NCI-H2171 (cell line): ENCODE measurements around the gene PMAIP1.
"Not testable (repeated sequence)": the region's sequence is repeated elsewhere in the genome, so short reads cannot be mapped to it uniquely, and the experiment has no call there.

Source experiments
- DNase-seq: peaks from one replicate; lab custom pipeline; 2025; lab: John Stamatoyannopoulos, UW

PMAIP1 gene

DNA sequence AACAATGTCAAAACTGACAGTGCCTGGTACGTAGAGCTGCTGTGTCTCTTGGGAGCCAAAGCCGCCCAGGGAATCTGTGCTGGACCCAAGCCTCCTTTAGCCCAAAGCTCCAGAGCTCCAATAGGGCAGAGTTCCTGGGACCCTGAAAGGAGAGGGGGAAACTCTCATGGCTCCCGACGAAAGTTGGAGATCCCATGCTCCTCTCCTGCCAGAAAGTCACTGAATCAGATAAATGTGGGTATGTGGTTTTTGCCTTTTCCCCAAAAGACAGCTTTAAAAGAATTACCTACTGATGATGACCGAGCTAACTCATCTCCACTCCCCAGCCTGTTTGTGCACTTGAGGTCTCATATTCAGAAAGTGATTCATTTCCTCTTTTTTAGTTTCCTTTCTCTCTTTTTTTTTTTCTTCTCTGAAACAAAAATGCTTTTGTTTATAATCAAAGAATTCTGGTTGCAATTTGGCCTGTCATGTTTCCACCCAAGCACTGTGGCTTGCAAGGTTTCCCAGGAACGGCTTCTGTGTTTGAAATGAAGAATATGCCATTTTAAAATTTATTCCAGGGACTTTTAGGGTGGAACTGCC, 14.1 kb upstream of the PMAIP1 start:
- no peak for DNase-seq

DNA sequence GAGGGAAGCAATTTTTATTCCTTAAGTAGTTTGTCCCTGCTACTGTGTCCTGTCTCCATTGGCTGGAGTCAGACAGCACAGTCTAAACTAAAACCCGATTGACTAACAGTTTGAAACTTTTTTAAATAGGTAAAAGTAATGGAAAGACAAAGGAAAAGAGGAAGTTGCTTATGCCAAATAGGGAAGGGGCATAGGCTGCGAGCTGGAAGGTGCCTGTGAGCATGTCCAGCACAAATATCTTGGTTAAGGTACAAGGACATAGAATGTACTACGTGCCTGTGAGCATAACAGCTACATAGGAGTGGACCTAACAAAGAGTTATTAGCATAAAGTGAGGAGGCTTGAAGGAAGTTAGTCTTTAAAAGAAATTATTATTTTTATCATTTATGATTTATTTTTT, 13.4 kb upstream of the PMAIP1 start:
- DNase-seq, result not testable (repeated sequence)

DNA sequence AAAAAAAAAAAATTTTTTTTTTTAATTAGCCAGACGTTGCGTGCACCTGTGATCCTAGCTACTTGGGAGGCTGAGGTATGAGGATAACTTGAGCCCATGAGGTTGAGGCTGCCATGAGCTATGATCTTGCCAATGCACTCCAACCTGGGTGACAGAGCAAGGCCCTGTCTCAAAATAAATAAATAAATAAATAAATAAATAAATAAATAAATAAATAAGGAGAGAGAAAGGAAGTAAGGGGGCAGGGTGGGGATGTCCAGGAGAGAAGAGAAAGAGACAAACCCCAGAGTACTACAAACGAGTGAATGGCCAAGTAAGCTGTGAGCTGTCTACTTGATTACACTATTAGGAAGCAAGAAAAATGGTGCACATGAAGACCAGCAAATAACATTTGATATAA, 7.7 kb upstream of the PMAIP1 start:
- DNase-seq, result no peak

GRCh38 chr18:59893971-59894370, 5.8 kb upstream of the PMAIP1 start:
- DNase-seq, result no peak

GRCh38 chr18:59897321-59897954, 2.4 kb upstream of the PMAIP1 start:
- no peak for DNase-seq

- no peak for DNase-seq
Observed at GRCh38 chr18:59898093-59898492, 1.7 kb upstream of the PMAIP1 start.

DNA sequence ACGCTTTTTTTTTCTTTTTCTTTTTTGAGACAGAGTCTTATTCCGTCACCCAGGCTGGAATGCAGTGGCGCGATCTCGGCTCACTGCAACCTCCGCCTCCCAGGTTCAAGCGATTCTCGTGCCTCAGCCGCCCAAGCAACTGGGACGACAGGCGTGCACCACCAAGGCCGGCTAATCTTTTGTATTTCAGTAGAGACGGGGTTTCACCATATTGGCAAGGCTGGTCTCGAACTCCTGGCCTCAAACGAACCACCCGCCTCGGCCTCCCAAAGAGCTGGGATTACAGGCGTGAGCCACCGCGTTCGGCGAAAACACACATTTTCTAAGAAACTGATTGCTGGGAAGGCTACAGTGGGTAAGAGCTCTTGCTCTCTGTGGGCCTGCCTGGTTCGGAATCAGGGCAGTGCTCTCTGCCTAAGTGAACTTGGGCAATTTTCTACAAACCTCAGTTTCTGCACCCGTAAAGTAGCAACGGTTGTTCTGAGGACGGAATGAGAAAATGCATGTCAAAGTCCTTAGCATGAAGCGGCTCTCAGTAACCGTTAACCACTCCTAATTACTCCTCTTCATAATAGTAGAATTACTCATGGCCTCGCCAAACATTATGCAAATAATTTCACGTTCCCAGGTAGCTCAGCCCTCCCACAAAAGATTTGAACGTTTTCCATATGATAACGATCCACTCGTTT, 1.0 kb upstream of the PMAIP1 start:
- no peak for DNase-seq

DNA sequence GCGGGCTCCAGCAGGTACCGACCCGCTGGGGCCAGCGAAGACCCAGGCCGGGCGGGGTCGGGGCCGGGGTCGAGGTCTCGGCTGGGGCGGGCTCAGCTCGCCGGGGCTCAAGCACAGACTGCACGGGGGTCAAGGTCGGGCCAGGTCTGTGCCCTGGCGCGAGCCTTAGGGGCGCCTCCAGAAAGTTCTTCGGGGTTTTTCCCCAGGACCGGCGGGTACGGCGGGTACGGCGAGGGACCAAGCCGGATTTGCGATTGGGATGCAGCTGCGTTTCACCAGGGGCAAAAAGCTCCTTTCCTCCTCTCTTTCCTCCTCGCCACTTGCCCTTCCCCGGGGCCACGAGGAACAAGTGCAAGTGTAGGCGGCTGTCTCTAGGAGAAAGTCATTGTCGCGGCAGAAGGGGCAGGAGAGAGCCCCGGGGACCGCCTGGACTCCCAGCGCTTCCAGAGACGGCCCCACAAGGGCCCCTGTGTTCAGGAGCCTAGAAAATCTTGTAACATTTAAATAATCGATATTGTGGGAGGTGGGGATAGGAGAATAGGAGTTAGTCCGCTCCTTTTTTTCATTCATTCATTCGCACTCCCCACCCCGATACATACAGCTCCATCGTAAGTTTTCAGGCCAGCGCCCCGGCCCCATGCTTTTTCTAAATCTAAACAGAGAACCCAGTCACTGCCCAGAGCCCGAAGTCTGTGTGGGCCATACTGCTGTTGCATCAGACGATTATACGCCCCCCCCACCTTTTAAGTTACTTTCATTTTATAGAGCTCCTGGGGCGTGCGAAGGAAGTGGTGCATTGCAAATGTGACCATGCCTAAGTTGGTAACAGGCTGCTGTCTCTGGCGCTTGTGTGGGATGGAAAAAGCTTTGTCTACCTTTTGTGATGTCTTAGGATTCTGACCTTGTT, 679 bp downstream of the PMAIP1 start:
- peak; percentile 44 for DNase-seq

GRCh38 chr18:59902131-59902992, 2.6 kb downstream of the PMAIP1 start:
- DNase-seq, result no peak

DNA sequence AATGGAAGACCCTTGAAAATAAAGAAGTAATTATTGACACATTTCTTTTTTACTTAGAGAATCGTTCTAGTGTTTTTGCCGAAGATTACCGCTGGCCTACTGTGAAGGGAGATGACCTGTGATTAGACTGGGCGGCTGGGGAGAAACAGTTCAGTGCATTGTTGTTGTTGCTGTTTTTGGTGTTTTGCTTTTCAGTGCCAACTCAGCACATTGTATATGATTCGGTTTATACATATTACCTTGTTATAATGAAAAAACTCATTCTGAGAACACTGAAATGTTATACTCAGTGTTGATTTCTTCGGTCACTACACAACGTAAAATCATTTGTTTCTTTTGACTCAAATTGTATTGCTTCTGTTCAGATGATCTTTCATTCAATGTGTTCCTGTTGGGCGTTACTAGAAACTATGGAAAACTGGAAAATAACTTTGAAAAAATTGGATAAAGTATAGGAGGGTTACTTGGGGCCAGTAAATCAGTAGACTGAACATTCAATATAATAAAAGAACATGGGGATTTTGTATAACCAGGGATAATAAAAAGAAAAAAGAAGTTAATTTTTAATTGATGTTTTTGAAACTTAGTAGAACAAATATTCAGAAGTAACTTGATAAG, 3.3 kb downstream of the PMAIP1 start:
- DNase-seq, result no peak

DNA sequence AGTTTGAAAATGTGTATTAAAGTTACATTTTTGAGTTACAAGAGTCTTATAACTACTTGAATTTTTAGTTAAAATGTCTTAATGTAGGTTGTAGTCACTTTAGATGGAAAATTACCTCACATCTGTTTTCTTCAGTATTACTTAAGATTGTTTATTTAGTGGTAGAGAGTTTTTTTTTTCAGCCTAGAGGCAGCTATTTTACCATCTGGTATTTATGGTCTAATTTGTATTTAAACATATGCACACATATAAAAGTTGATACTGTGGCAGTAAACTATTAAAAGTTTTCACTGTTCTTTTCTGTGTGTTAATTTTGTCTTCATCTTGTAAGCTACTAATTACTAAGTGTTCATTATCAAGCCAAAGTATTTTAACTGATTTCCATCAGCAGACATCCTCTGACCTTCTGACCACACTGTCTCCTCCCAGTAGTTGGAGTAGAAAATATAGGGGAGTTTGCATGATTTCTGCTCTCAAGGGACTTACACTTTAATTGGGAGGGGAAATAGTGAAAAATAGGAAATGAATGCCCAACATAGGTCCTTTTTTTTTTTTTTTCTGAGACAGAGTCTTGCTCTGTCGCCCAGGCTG, 4.3 kb downstream of the PMAIP1 start:
- no peak for DNase-seq

GRCh38 chr18:59905686-59906091, 5.9 kb downstream of the PMAIP1 start:
- DNase-seq, result no peak

DNA sequence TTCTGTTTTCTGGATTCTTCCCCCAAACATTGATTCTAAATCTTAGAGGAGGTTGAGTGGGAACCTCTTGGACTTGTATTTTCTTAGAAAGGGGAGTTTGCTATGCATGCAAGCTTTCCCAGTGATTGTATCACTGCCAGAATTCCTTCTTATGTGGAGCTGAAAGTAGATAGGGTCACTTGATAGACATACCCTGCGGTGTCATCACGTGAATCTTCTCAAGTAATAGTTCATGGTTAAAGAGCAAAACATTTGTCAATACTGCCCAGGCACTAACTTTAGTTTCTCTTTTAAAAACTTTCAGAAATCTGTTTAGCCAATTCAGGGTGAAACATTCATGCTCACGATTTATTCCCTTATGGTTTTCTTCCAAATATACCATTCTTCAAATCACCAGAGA, 6.4 kb downstream of the PMAIP1 start:
- no peak for DNase-seq

DNA sequence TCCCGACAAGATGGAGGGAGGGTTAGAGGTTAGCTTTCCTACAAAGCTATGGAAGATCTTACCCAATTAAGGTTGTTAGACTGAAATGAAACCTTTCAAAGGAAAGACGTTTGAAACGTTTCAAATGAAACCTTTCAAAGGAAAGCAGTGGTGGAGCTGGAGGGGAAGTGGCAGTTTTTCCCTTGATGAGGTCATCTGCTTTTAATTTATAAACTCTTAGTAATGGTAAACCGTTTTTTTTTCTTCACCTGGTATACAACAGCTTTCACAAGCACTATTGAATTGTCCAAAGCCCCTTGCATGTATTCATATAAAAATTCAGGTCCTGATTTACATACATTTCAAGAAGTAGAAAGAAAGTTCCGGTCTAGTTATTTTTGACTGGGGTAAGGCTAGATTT, 7.4 kb downstream of the PMAIP1 start:
- no peak for DNase-seq

DNA sequence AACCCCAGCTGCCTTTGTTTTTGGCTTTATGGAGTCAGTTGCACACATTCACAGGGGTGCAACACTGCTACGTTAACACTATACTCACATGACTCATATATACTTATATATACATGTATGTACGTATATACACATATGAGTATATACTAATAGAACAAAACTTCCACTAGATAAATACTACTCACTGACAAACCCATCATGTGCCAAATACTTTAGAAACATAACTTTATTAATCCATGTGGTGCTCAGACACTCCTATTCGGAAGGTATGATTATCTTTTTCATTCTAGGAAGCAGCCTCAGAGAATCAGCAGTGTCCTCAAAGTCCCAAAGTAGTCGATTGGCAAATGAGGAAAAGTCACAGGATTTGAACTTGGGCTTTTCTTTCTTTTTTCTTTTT, 7.9 kb downstream of the PMAIP1 start:
- DNase-seq, result no peak

DNA sequence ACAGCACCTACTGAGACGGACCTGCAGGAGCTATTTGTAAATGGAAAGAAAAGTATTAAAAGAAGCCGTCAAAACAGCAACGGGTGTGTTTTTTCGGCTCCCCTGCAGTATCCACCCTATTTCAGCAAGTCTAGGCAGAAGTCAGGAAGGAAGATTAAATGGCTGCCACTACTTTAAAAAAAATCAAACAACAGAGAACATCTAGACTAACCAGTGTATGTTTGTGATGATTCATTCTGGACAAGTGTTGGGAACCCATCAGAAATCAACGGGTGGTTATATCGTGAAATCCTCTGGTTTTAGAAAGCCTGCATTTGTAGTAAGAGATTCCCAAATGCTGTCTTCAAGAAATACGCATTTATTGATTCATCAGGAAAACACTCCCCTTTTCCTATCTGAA, 9.0 kb downstream of the PMAIP1 start:
- DNase-seq, result no peak

DNA sequence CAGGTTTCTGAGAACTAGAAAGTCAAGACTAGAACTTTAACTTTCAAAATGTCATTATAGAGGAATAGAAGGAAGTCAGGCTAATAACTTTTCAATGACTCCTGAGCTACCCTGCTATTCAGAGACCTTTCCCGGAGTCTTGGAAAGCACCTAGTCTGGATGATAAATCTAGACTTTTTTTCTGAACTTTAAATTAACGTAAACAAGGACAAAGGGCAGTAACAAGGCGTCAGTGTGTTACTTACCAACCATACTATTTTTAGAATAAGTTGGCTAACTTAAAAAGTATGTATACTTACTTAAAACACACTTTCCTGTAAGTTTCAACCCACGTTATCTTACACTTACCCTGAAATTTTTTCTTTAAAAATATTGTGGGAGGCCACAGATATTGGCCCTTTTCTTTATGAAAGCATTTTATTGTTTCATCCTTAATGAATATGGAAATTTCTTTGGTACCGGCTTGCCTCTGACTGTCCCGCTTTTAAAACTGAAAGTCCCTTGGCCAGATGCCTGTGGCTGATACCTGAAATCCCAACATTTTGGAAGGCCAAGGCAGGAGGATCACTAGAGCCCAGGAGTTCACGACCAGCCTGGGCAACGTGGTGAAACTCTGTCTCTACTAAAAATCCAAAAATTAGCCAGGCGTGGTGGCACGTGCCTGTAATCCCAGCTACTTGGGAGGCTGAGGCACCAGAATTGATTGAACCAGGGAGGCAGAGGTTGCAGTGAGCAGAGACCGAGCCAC, 9.7 kb downstream of the PMAIP1 start:
- DNase-seq, result no peak

DNA sequence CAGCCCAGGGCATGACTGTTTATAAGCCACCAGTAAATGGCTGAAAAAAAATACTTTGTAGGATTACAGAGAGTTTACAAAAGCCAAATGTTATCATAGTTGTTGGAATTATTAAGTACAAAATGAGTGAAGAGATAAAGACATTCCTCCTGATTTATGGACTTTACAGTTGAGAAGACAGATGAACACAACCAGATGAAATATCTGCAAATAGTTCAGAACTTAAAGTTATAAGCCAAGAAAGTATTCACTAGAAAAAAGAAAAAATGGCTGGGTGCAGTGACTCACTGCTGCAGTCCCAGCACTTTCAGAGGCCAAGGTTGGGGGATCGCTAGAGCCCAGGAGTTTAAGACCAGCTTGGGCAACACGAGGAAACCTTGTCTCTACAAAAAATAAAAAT, 11.2 kb downstream of the PMAIP1 start:
- no peak for DNase-seq

DNA sequence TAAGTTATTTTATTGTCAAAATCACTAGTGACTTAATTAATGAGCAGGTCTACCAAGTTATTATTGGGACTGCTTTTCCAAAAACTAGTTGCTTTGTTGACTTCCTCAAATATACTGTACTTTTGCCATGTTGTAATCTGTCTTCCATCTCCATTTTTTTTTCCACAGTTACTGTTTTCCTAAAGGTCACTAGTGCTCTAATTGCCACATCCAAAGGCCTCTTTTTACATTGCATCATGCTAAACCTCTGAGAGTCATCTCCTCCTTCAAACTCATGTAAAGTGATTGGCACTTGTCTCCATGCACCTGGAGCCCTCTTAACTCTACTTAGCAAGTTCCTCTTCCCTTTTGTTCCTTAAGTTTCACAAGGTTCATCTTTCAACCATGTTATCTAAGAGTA, 11.8 kb downstream of the PMAIP1 start:
- no peak for DNase-seq

- no peak for DNase-seq
Observed at GRCh38 chr18:59912007-59912550, 12.3 kb downstream of the PMAIP1 start.
